Right ventricle myocardium inferior (tissue), 1 donor: ENCODE results near the gene IFIT5. TPM values are rescaled to one million over a fixed set of nuclear protein-coding genes. Genes with fewer than 3 reads are reported as not detected.
"Not testable (repeated sequence)": the region's sequence is repeated elsewhere in the genome, so short reads cannot be mapped to it uniquely, and the experiment has no call there.

ENCODE experiments used
- ATAC-seq: fragments of 200-7000 bp; cut with Tn5 transposase; one replicate; pipeline ENCODE4 v1.9.1; 2020; ENCODE audit warnings: mild to moderate bottlenecking, moderate library complexity
- DNase-seq: peaks from one replicate; pipeline ENCODE4 v3.0.0; 2021; ENCODE audit errors: missing footprints
- intact Hi-C: fragments of 100-400 bp; cut with DNase I; formaldehyde crosslinking; loops from one replicate; pipeline ENCODE4 v1.11.0; 2022
- total RNA-seq: library from RNA; stranded (reverse); fragmentation: NEBNext Ultra II Directional; extraction: Animal tissue kit (Norgen Biotek cat#: 25700); gene quantifications from one replicate; pipeline ENCODE4 v1.2.1, GENCODE V29; 2021
- donor health status: DM: no; HTN: yes; CAD: no; lungs with severe emphysema.

IFIT5 gene
- total RNA-seq, 1 donor from 2014 or later = 8.2 TPM

GRCh38 chr10:89391226-89391576, 23.2 kb upstream of the IFIT5 start:
- ATAC-seq, intact Hi-C loops: not testable (repeated sequence)

GRCh38 chr10:89391907-89392756, 22.2 kb upstream of the IFIT5 start, which contains the start of gene IFIT1:
Gene IFIT1, plus strand, starts transcription at chr10:89392623. Its CDS starts 90 bp downstream, at chr10:89392713.
- DNase-seq = no peak
- ATAC-seq = peak; percentile 94
- intact Hi-C loops = loop anchor here (1.0 kb wide), 1 partner anchor 22 kb away; the partner anchor contains the start of gene IFIT5

More at GRCh38 chr10:89391226-89391576, 23.2 kb upstream of the IFIT5 start:
- not testable (repeated sequence) for DNase-seq

GRCh38 chr10:89392974-89393373, 21.4 kb upstream of the IFIT5 start:
- ATAC-seq (peak; percentile 70), DNase-seq (no peak)
- intact Hi-C loops = loop anchor here (1.0 kb wide), 1 partner anchor 21 kb away; the partner anchor contains the start of gene IFIT5

GRCh38 chr10:89393898-89394297, 20.5 kb upstream of the IFIT5 start:
- ATAC-seq (no peak), DNase-seq (no peak)
- intact Hi-C loops = no loop called here

GRCh38 chr10:89395141-89395540, 19.2 kb upstream of the IFIT5 start:
- intact Hi-C loops = no loop called here

GRCh38 chr10:89398003-89398749, 16.2 kb upstream of the IFIT5 start:
- DNase-seq (no peak), ATAC-seq (no peak)
- intact Hi-C loops = no loop called here

More at GRCh38 chr10:89395141-89395540, 19.2 kb upstream of the IFIT5 start:
- DNase-seq (no peak), ATAC-seq (no peak)

GRCh38 chr10:89399956-89400355, 14.4 kb upstream of the IFIT5 start:
- no peak for DNase-seq
- ATAC-seq = no peak
- intact Hi-C loops = no loop called here

- intact Hi-C loops = no loop called here
- no peak for DNase-seq
- no peak for ATAC-seq
Measured at GRCh38 chr10:89403043-89403442, 11.3 kb upstream of the IFIT5 start.

- intact Hi-C loops = no loop called here
- ATAC-seq = no peak
Measured at GRCh38 chr10:89404104-89405047, 10.0 kb upstream of the IFIT5 start.

GRCh38 chr10:89406178-89406577, 8.2 kb upstream of the IFIT5 start:
- ATAC-seq, intact Hi-C loops: not testable (repeated sequence)
- DNase-seq = peak; percentile 30

More at GRCh38 chr10:89404104-89405047, 10.0 kb upstream of the IFIT5 start:
- no peak for DNase-seq

- DNase-seq, intact Hi-C loops, ATAC-seq: not testable (repeated sequence)
Measured at GRCh38 chr10:89407792-89408191, 6.6 kb upstream of the IFIT5 start.

- ATAC-seq, intact Hi-C loops, DNase-seq: not testable (repeated sequence)
Measured at GRCh38 chr10:89409282-89409681, 5.1 kb upstream of the IFIT5 start.

- DNase-seq, intact Hi-C loops, ATAC-seq: not testable (repeated sequence)
Measured at GRCh38 chr10:89410551-89410950, 3.8 kb upstream of the IFIT5 start.

- ATAC-seq, DNase-seq, intact Hi-C loops: not testable (repeated sequence)
Measured at GRCh38 chr10:89411135-89411534, 3.2 kb upstream of the IFIT5 start.

GRCh38 chr10:89412276-89412675, 2.1 kb upstream of the IFIT5 start:
- DNase-seq, ATAC-seq, intact Hi-C loops: not testable (repeated sequence)

- no peak for DNase-seq
- no peak for ATAC-seq
- intact Hi-C loops = no loop called here
Measured at GRCh38 chr10:89413398-89413912, 913 bp upstream of the IFIT5 start.

- intact Hi-C loops = loop anchor here (1.0 kb wide), 1 partner anchor 23 kb away; the partner anchor contains the start of gene IFIT1
- peak; percentile 73 for DNase-seq
Measured at GRCh38 chr10:89414879-89415821, 782 bp downstream of the IFIT5 start.

More at GRCh38 chr10:89414879-89415821, 782 bp downstream of the IFIT5 start:
- peak; percentile 78 for ATAC-seq
